ENCODE data around the gene EIPR1. TPM values are rescaled to one million over a fixed set of nuclear protein-coding genes. Genes with fewer than 3 reads are reported as not detected.

The EIPR1 gene
- total RNA-seq, 1 experiment from 2014 or later: 22.8 TPM

- DNase-seq (ENCODE audit: low spot score): no peak
- Mint-ChIP-seq H3K27me3 (ENCODE audit: low read depth) (peaks cover 4% of the 10 kb centered on the region; the same call in 1 of the 2 replicates), H3K27ac (no peak overlapping the region), H3K9me3 (peaks cover 42% of the 10 kb centered on the region), H3K4me1 (peaks cover 12% of the 10 kb centered on the region), H3K4me3 (no peak overlapping the region), H3K36me3 (peaks cover 54% of the 10 kb centered on the region)
- ChIA-PET POLR2A (no interaction called here), CTCF (no interaction called here)
- ATAC-seq: no peak
- no peak for TF ChIP-seq NR3C1 (CRISPR knock-in tag; conservative IDR thresholded peaks at IDR 0.05; ENCODE audit: low read depth)
- TF ChIP-seq ZNF416 (CRISPR knock-in tag; IDR thresholded peaks at IDR 0.05): no peak
- TF ChIP-seq ZBTB43 (CRISPR knock-in tag; IDR thresholded peaks at IDR 0.05): no peak
- TF ChIP-seq JAZF1 (CRISPR knock-in tag; IDR thresholded peaks at IDR 0.05): no peak
- TF ChIP-seq ZNF423 (CRISPR knock-in tag; IDR thresholded peaks at IDR 0.05): no peak
- no peak for TF ChIP-seq ARID4B (CRISPR knock-in tag; IDR thresholded peaks at IDR 0.05; ENCODE audit: borderline replicate concordance)
- no peak for TF ChIP-seq ATF3 (CRISPR knock-in tag; conservative IDR thresholded peaks at IDR 0.05)
- TF ChIP-seq ZNF671 (CRISPR knock-in tag; IDR thresholded peaks at IDR 0.05): no peak
- no peak for TF ChIP-seq SMAD3 (CRISPR knock-in tag; IDR thresholded peaks at IDR 0.05; ENCODE audit: borderline replicate concordance)
- no peak for TF ChIP-seq AFF4 (CRISPR knock-in tag; IDR thresholded peaks at IDR 0.05; ENCODE audit: borderline replicate concordance)
- no peak for TF ChIP-seq NFATC4 (CRISPR knock-in tag; IDR thresholded peaks at IDR 0.05)
- TF ChIP-seq SMAD4 (CRISPR knock-in tag; IDR thresholded peaks at IDR 0.05): no peak
- no peak for TF ChIP-seq ETV6 (CRISPR knock-in tag; IDR thresholded peaks at IDR 0.05)
- TF ChIP-seq ZNF232 (CRISPR knock-in tag; IDR thresholded peaks at IDR 0.05): no peak
Observed at GRCh38 chr2:3246928-3247714, 130.5 kb downstream of the EIPR1 start.

GRCh38 chr2:3246406-3246805 is 131.2 kb downstream of the EIPR1 start:
- DNase-seq (ENCODE audit: low spot score) (no peak), ATAC-seq (no peak)
- peaks cover 4% of the 10 kb centered on the region; the same call in 1 of the 2 replicates for H3K27me3 Mint-ChIP-seq (ENCODE audit: low read depth)
- H3K27ac Mint-ChIP-seq: no peak overlapping the region
- peaks cover 12% of the 10 kb centered on the region for H3K4me1 Mint-ChIP-seq
- H3K36me3 Mint-ChIP-seq: peaks cover 47% of the 10 kb centered on the region
- ChIA-PET POLR2A (no interaction called here), CTCF (no interaction called here)
- no peak overlapping the region for H3K4me3 Mint-ChIP-seq
- peaks cover 35% of the 10 kb centered on the region for H3K9me3 Mint-ChIP-seq
- TF ChIP-seq ZNF425 (CRISPR knock-in tag; conservative IDR thresholded peaks at IDR 0.05) (no peak), CREB1 (CRISPR knock-in tag; IDR thresholded peaks at IDR 0.05) (no peak), ZBTB21 (CRISPR knock-in tag; IDR thresholded peaks at IDR 0.05; ENCODE audit: borderline replicate concordance) (no peak), ZSCAN18 (CRISPR knock-in tag; IDR thresholded peaks at IDR 0.05) (no peak), USF1 (CRISPR knock-in tag; IDR thresholded peaks at IDR 0.05) (no peak)
